Body of pancreas (tissue), 4 donors: ENCODE measurements around the gene ENTHD1.

Experiments used
- POLR2A ChIP-seq, 3 donors: fragments of 450-650 bp; IDR thresholded peaks; one replicate each; pipeline ENCODE4 v1.6.1; 2016; ENCODE audit warnings: antibody characterized with exemption in 3 of 3, mild to moderate bottlenecking in 2 of 3
- TF ChIP-seq, protein P1 (sequence below), 7 experiments: fragments of 450-650 bp in 4 of 7; fragments of 200-600 bp in 3 of 7; sonication (generic) in 3 of 7; IDR thresholded peaks; one replicate each; pipeline ENCODE4 v1.5.1; 2016 to 2019; ENCODE audit warnings: antibody characterized with exemption in 7 of 7

- TF ChIP-seq POLR2A (IDR thresholded peaks at IDR 0.05), result no peak
- TF ChIP-seq, protein P1, sequence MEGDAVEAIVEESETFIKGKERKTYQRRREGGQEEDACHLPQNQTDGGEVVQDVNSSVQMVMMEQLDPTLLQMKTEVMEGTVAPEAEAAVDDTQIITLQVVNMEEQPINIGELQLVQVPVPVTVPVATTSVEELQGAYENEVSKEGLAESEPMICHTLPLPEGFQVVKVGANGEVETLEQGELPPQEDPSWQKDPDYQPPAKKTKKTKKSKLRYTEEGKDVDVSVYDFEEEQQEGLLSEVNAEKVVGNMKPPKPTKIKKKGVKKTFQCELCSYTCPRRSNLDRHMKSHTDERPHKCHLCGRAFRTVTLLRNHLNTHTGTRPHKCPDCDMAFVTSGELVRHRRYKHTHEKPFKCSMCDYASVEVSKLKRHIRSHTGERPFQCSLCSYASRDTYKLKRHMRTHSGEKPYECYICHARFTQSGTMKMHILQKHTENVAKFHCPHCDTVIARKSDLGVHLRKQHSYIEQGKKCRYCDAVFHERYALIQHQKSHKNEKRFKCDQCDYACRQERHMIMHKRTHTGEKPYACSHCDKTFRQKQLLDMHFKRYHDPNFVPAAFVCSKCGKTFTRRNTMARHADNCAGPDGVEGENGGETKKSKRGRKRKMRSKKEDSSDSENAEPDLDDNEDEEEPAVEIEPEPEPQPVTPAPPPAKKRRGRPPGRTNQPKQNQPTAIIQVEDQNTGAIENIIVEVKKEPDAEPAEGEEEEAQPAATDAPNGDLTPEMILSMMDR (IDR thresholded peaks at IDR 0.05), result no peak
These were observed 175.4 kb downstream of the ENTHD1 start for GRCh38 chr22:39718206-39718605.
